ENCODE data around the gene ALG6. TPM values are rescaled to one million over a fixed set of nuclear protein-coding genes. Genes with fewer than 3 reads are reported as not detected.

The ALG6 gene
- total RNA-seq, 1 donor from 2014 or later: 22.6 TPM

- no peak overlapping the region for H3K4me3 Mint-ChIP-seq (ENCODE audit: low read depth)
- H3K9me3 Mint-ChIP-seq (ENCODE audit: low read depth): no peaks in the 10 kb centered on the region
- no peaks in the 10 kb centered on the region for H3K36me3 Mint-ChIP-seq (ENCODE audit: insufficient read depth)
- TF ChIP-seq CTCF (IDR thresholded peaks at IDR 0.05; ENCODE audit: unreplicated experiment): no peak
- H3K27me3 Mint-ChIP-seq: peaks cover 77% of the 10 kb centered on the region
- peak overlapping the region; percentile 42 for H3K27ac Mint-ChIP-seq
- peaks cover 4% of the 10 kb centered on the region for H3K4me1 Mint-ChIP-seq (ENCODE audit: low read depth)
- no peak for DNase-seq (ENCODE audit: low spot score, unreplicated experiment)
Measured at GRCh38 chr1:63326473-63327380, 40.7 kb upstream of the ALG6 start.

GRCh38 chr1:63327417-63328054 lies 39.9 kb upstream of the ALG6 start:
- H3K4me3 Mint-ChIP-seq (ENCODE audit: low read depth): no peak overlapping the region
- no peaks in the 10 kb centered on the region for H3K36me3 Mint-ChIP-seq (ENCODE audit: insufficient read depth)
- peak; percentile 75 for DNase-seq (ENCODE audit: low spot score, unreplicated experiment)
- no peaks in the 10 kb centered on the region for H3K9me3 Mint-ChIP-seq (ENCODE audit: low read depth)
- peak; percentile 81 for TF ChIP-seq CTCF (IDR thresholded peaks at IDR 0.05; ENCODE audit: unreplicated experiment)
- peak overlapping the region; percentile 42 for H3K27ac Mint-ChIP-seq
- H3K27me3 Mint-ChIP-seq: peaks cover 79% of the 10 kb centered on the region
- H3K4me1 Mint-ChIP-seq (ENCODE audit: low read depth): peaks cover 2% of the 10 kb centered on the region

- Mint-ChIP-seq H3K27ac (no peak overlapping the region), H3K27me3 (peaks cover 85% of the 10 kb centered on the region), H3K36me3 (ENCODE audit: insufficient read depth) (no peaks in the 10 kb centered on the region), H3K9me3 (ENCODE audit: low read depth) (no peaks in the 10 kb centered on the region), H3K4me1 (ENCODE audit: low read depth) (peaks cover 2% of the 10 kb centered on the region), H3K4me3 (ENCODE audit: low read depth) (no peak overlapping the region)
- TF ChIP-seq CTCF (IDR thresholded peaks at IDR 0.05; ENCODE audit: unreplicated experiment): no peak
- DNase-seq (ENCODE audit: low spot score, unreplicated experiment): no peak
Measured at GRCh38 chr1:63328122-63328521, 39.3 kb upstream of the ALG6 start.

GRCh38 chr1:63328781-63329180 lies 38.6 kb upstream of the ALG6 start:
- Mint-ChIP-seq H3K27me3 (peaks cover 86% of the 10 kb centered on the region), H3K4me3 (ENCODE audit: low read depth) (no peak overlapping the region), H3K9me3 (ENCODE audit: low read depth) (no peaks in the 10 kb centered on the region), H3K4me1 (ENCODE audit: low read depth) (peaks cover 2% of the 10 kb centered on the region), H3K36me3 (ENCODE audit: insufficient read depth) (no peaks in the 10 kb centered on the region), H3K27ac (no peak overlapping the region)
- TF ChIP-seq CTCF (IDR thresholded peaks at IDR 0.05; ENCODE audit: unreplicated experiment): no peak
- no peak for DNase-seq (ENCODE audit: low spot score, unreplicated experiment)

- H3K4me3 Mint-ChIP-seq (ENCODE audit: low read depth): no peak overlapping the region
- no peak for TF ChIP-seq CTCF (IDR thresholded peaks at IDR 0.05; ENCODE audit: unreplicated experiment)
- peaks cover 90% of the 10 kb centered on the region for H3K27me3 Mint-ChIP-seq
- no peak for DNase-seq (ENCODE audit: low spot score, unreplicated experiment)
- H3K27ac Mint-ChIP-seq: no peak overlapping the region
- H3K9me3 Mint-ChIP-seq (ENCODE audit: low read depth): no peaks in the 10 kb centered on the region
- H3K36me3 Mint-ChIP-seq (ENCODE audit: insufficient read depth): no peaks in the 10 kb centered on the region
- no peaks in the 10 kb centered on the region for H3K4me1 Mint-ChIP-seq (ENCODE audit: low read depth)
Measured at GRCh38 chr1:63329621-63330330, 37.7 kb upstream of the ALG6 start.

Measured in progenitor cell of endocrine pancreas (in vitro differentiated cells).